ENCODE measurements around the gene KRT34.

The KRT34 gene

GRCh38 chr17:41340934-41341861 is 40.9 kb downstream of the KRT34 start:
- no peak for TF ChIP-seq CTCF (IDR thresholded peaks at IDR 0.05)

- TF ChIP-seq CTCF (IDR thresholded peaks at IDR 0.05), result no peak
Observed at GRCh38 chr17:41340494-41340893, 41.6 kb downstream of the KRT34 start.

GRCh38 chr17:41339571-41340172 is 42.4 kb downstream of the KRT34 start:
- TF ChIP-seq CTCF (IDR thresholded peaks at IDR 0.05), result no peak

GRCh38 chr17:41338961-41339485 is 43.1 kb downstream of the KRT34 start:
- TF ChIP-seq CTCF (IDR thresholded peaks at IDR 0.05), result no peak

- TF ChIP-seq CTCF (IDR thresholded peaks at IDR 0.05), result no peak
Observed at GRCh38 chr17:41335747-41336146, 46.4 kb downstream of the KRT34 start.

GRCh38 chr17:41334385-41335305 is 47.5 kb downstream of the KRT34 start:
- TF ChIP-seq CTCF (IDR thresholded peaks at IDR 0.05), result no peak

- no peak for TF ChIP-seq CTCF (IDR thresholded peaks at IDR 0.05)
Observed at GRCh38 chr17:41333836-41334235, 48.3 kb downstream of the KRT34 start.

Data from LNCAP (cell line).